AG04450 (cell line): Measurements from ENCODE around the gene GEMIN2. TPM values are rescaled to one million over a fixed set of nuclear protein-coding genes. Genes with fewer than 3 reads are reported as not detected.
"Not testable (repeated sequence)": the region's sequence is repeated elsewhere in the genome, so short reads cannot be mapped to it uniquely, and the experiment has no call there.

Experiments used
- CTCF ChIA-PET: fragments of 300-600, 350-600 bp; formaldehyde crosslinking; extraction: SDS; loops from one replicate; lab custom pipeline; 2022; ENCODE audit warnings: antibody characterized with exemption, inconsistent platforms; lab: Charles Lee
- POLR2A ChIA-PET: fragments of 350-600 bp; formaldehyde crosslinking; extraction: SDS; loops from one replicate; lab custom pipeline; 2021; ENCODE audit warnings: antibody characterized with exemption, inconsistent platforms; lab: Yijun Ruan, JAX
- DNase-seq: peaks from one replicate; pipeline ENCODE4 v3.0.0-alpha.2; 2011; ENCODE audit warnings: low read depth, low spot score
- H3K27ac ChIP-seq: one replicate; pipeline ENCODE4 v1.5.1; 2012; ENCODE audit warnings: low read depth, low read length, control low read depth
- H3K27me3 ChIP-seq: one replicate; pipeline ENCODE4 v1.6.0; 2012; ENCODE audit warnings: low read length; ENCODE audit not compliant: control insufficient read depth, insufficient read depth
- H3K4me3 ChIP-seq: 2 replicates; pipeline ENCODE4 v1.5.1; 2011; ENCODE audit warnings: mild to moderate bottlenecking, low read depth, low read length, control low read depth
- H3K9me3 ChIP-seq: 2 replicates; pipeline ENCODE4 v1.5.1; 2012; ENCODE audit warnings: low read length; ENCODE audit not compliant: control insufficient read depth, insufficient read depth
- CTCF ChIP-seq: IDR thresholded peaks from 2 replicates; pipeline ENCODE4 v1.5.1; 2011; ENCODE audit warnings: low read depth, low read length, control low read depth, inconsistent platforms
- polyA plus RNA-seq: library from polyadenylated mRNA; depleted of rRNA; stranded (reverse); fragments of >200 nt; gene quantifications from 2 replicates; pipeline ENCODE4 v1.2.3, GENCODE V29; 2011

The GEMIN2 gene
- polyA plus RNA-seq, 1 experiment, result 15.4 TPM

GRCh38 chr14:39140170-39140569 is 26.0 kb downstream of the GEMIN2 start:
- no peaks in the 10 kb centered on the region for H3K27me3 ChIP-seq
- H3K4me3 ChIP-seq, result no peak overlapping the region
- ChIA-PET CTCF (no interaction called here), POLR2A (interaction anchor here (1.2 kb wide), 1 partner anchor 37 kb away, joined by 3 read pairs; the partner anchor contains the start of gene SEC23A)
- TF ChIP-seq CTCF, result no peak
- H3K27ac ChIP-seq, result no peak overlapping the region
- H3K9me3 ChIP-seq, result peaks cover 4% of the 10 kb centered on the region
- DNase-seq, result no peak

GRCh38 chr14:39141623-39142022 is 27.5 kb downstream of the GEMIN2 start:
- POLR2A ChIA-PET, DNase-seq, H3K9me3 ChIP-seq, H3K27ac ChIP-seq, H3K4me3 ChIP-seq, H3K27me3 ChIP-seq, CTCF ChIA-PET: not testable (repeated sequence)

- POLR2A ChIA-PET, H3K4me3 ChIP-seq, H3K9me3 ChIP-seq, H3K27ac ChIP-seq, CTCF ChIA-PET, DNase-seq, H3K27me3 ChIP-seq: not testable (repeated sequence)
Measured at GRCh38 chr14:39143226-39143625, 29.1 kb downstream of the GEMIN2 start.

- ChIA-PET POLR2A (no interaction called here), CTCF (no interaction called here)
Measured at GRCh38 chr14:39145266-39145966, 31.3 kb downstream of the GEMIN2 start.

GRCh38 chr14:39154594-39155189 is 40.6 kb downstream of the GEMIN2 start:
- no peak for DNase-seq
- TF ChIP-seq CTCF, result no peak
- POLR2A ChIA-PET, result interaction anchor here (1.1 kb wide), 1 partner anchor 16 kb away, joined by 4 read pairs; the partner anchor contains the start of gene TRAPPC6B
- Histone ChIP-seq H3K27ac (no peak overlapping the region), H3K9me3 (no peaks in the 10 kb centered on the region), H3K4me3 (no peak overlapping the region), H3K27me3 (no peaks in the 10 kb centered on the region)
- CTCF ChIA-PET, result no interaction called here

More at GRCh38 chr14:39145266-39145966, 31.3 kb downstream of the GEMIN2 start:
- H3K27ac ChIP-seq, result no peak overlapping the region
- TF ChIP-seq CTCF, result no peak
- DNase-seq, result no peak
- peaks cover 4% of the 10 kb centered on the region for H3K9me3 ChIP-seq
- no peaks in the 10 kb centered on the region for H3K27me3 ChIP-seq
- no peak overlapping the region for H3K4me3 ChIP-seq

GRCh38 chr14:39157491-39157890 is 43.4 kb downstream of the GEMIN2 start:
- CTCF ChIA-PET, result no interaction called here
- DNase-seq, result no peak
- TF ChIP-seq CTCF, result no peak
- Histone ChIP-seq H3K27ac (no peak overlapping the region), H3K27me3 (no peaks in the 10 kb centered on the region), H3K9me3 (no peaks in the 10 kb centered on the region), H3K4me3 (no peak overlapping the region)
- POLR2A ChIA-PET, result interaction anchor here (0.5 to 2.0 kb wide), 2 partner anchors 13 to 218 kb away, joined by 3 to 7 read pairs; partner anchors contain the start of gene TRAPPC6B
